OCI-LY3 (cell line): ENCODE results near the gene STH.

Source experiments
- H2AFZ ChIP-seq: fragments of 200-600, 300-600 bp; shearing (Covaris generic); 2 replicates; pipeline ENCODE4 v1.6.0; 2014; ENCODE audit warnings: antibody characterized with exemption, low read depth, low read length
- H3K27ac ChIP-seq: fragments of 200-600, 300-600 bp; sonication (generic); 2 replicates; pipeline ENCODE4 v1.5.1; 2014; ENCODE audit warnings: mild to moderate bottlenecking, low read length, moderate library complexity, mixed read lengths
- H3K27me3 ChIP-seq: fragments of 200-600, 300-600 bp; sonication (generic); 2 replicates; pipeline ENCODE4 v1.6.1; 2014; ENCODE audit warnings: low read depth, low read length, mixed read lengths
- H3K36me3 ChIP-seq: fragments of 200-600, 300-600 bp; sonication (generic); replicated peaks from 2 replicates; pipeline ENCODE3; 2014; ENCODE audit warnings: low read depth, low read length, mixed read lengths
- H3K4me1 ChIP-seq: fragments of 300-600, 200-600 bp; sonication (generic); 2 replicates; pipeline ENCODE4 v1.6.1; 2014; ENCODE audit warnings: low read length, mixed read lengths
- H3K4me2 ChIP-seq: fragments of 200-600, 300-600 bp; sonication (generic); 2 replicates; pipeline ENCODE4 v1.6.1; 2014; ENCODE audit warnings: low read length, mixed read lengths
- H3K4me3 ChIP-seq: fragments of 300-600, 200-600 bp; sonication (generic); 2 replicates; pipeline ENCODE4 v1.5.1; 2014; ENCODE audit warnings: antibody characterized with exemption, mild to moderate bottlenecking, low read length, moderate library complexity
- H3K79me2 ChIP-seq: fragments of 300-600, 200-600 bp; shearing (Covaris generic); 2 replicates; pipeline ENCODE4 v1.6.1; 2014; ENCODE audit warnings: mild to moderate bottlenecking, low read length, mixed read lengths
- H3K9ac ChIP-seq: fragments of 300-600, 200-600 bp; shearing (Covaris generic); 2 replicates; pipeline ENCODE4 v1.6.0; 2014; ENCODE audit warnings: mild to moderate bottlenecking, low read length, moderate library complexity
- H3K9me3 ChIP-seq: fragments of 200-600, 300-600 bp; shearing (Covaris generic); 2 replicates; pipeline ENCODE4 v1.6.1; 2014; ENCODE audit warnings: low read length, mixed read lengths; ENCODE audit not compliant: insufficient read depth
- H4K20me1 ChIP-seq: fragments of 200-600, 300-600 bp; sonication (generic); 2 replicates; pipeline ENCODE4 v1.6.1; 2016; ENCODE audit warnings: low read length, mixed read lengths; ENCODE audit not compliant: insufficient read depth
- EZH2phosphoT487 ChIP-seq: fragments of 200-600 bp; shearing (Covaris generic); IDR thresholded peaks from 2 replicates; pipeline ENCODE4 v1.6.1; 2018; ENCODE audit warnings: antibody characterized with exemption, mixed run types, low read depth
- TF ChIP-seq, protein P1 (sequence below): fragments of 200-600, 300-600 bp; sonication (generic); IDR thresholded peaks from 2 replicates; pipeline ENCODE4 v1.5.1; 2014; ENCODE audit warnings: antibody characterized with exemption, low read length, low read depth

Gene STH

DNA sequence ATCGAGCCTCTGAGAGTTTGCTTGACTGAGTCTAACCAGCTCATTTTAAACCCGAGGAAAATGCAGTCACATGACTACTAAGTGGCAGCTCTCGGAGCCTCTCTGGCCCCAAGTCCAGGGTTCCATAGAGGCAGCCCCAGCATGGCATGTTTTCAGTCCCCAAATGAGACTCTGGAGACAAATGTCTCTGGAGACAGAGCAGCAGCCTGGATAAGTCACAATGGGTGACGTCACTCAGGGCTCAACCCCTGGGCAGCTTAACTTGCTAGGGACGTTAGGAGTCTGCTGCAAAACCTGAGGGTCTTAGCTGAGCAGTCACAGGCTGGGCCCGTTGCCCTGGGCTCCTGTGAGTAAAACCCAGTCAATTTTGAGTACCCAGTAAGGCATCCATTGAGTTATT is 6.9 kb upstream of the STH start:
- H3K9me3 ChIP-seq, result no peaks in the 10 kb centered on the region

DNA sequence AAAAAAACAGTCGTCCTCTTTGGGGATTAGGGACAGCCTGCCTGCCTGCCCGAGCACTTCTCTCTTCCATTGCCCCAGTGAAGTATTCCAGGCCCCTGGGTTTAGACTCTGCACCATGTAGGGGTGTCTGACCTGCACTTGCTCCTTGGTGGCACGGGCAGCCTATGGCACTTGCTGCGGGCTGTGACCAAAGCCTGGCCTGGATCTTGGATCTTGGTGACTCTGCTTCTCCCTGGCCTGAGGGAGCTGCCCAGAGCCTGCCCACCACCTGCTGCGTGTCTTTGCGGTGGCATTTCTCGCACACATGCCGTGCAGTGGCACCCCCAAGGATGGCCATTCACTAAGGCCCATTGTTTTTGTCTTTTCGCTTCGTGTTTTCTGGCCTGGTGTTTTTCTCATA is 6.1 kb upstream of the STH start:
- Histone ChIP-seq H4K20me1 (no peaks in the 10 kb centered on the region), H3K27me3 (no peaks in the 10 kb centered on the region), H3K36me3 (no peaks in the 10 kb centered on the region), H3K4me3 (no peak overlapping the region), H3K9ac (no peak overlapping the region), H3K27ac (no peak overlapping the region), H3K4me2 (no peak overlapping the region), H3K4me1 (no peaks in the 10 kb centered on the region), H3K9me3 (no peaks in the 10 kb centered on the region), H2AFZ (no peak overlapping the region), H3K79me2 (no peaks in the 10 kb centered on the region)
- no peak for TF ChIP-seq EZH2phosphoT487
- TF ChIP-seq, protein P1, sequence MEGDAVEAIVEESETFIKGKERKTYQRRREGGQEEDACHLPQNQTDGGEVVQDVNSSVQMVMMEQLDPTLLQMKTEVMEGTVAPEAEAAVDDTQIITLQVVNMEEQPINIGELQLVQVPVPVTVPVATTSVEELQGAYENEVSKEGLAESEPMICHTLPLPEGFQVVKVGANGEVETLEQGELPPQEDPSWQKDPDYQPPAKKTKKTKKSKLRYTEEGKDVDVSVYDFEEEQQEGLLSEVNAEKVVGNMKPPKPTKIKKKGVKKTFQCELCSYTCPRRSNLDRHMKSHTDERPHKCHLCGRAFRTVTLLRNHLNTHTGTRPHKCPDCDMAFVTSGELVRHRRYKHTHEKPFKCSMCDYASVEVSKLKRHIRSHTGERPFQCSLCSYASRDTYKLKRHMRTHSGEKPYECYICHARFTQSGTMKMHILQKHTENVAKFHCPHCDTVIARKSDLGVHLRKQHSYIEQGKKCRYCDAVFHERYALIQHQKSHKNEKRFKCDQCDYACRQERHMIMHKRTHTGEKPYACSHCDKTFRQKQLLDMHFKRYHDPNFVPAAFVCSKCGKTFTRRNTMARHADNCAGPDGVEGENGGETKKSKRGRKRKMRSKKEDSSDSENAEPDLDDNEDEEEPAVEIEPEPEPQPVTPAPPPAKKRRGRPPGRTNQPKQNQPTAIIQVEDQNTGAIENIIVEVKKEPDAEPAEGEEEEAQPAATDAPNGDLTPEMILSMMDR, result no peak

More for the DNA sequence above, 6.9 kb upstream of the STH start:
- TF ChIP-seq EZH2phosphoT487, result no peak
- TF ChIP-seq, protein P1, result no peak
- H3K9ac ChIP-seq, result no peak overlapping the region
- H2AFZ ChIP-seq, result no peak overlapping the region
- H4K20me1 ChIP-seq, result no peaks in the 10 kb centered on the region
- H3K27ac ChIP-seq, result no peak overlapping the region
- no peak overlapping the region for H3K4me3 ChIP-seq
- no peaks in the 10 kb centered on the region for H3K79me2 ChIP-seq
- no peaks in the 10 kb centered on the region for H3K27me3 ChIP-seq
- no peak overlapping the region for H3K4me2 ChIP-seq
- no peaks in the 10 kb centered on the region for H3K36me3 ChIP-seq
- no peaks in the 10 kb centered on the region for H3K4me1 ChIP-seq

DNA sequence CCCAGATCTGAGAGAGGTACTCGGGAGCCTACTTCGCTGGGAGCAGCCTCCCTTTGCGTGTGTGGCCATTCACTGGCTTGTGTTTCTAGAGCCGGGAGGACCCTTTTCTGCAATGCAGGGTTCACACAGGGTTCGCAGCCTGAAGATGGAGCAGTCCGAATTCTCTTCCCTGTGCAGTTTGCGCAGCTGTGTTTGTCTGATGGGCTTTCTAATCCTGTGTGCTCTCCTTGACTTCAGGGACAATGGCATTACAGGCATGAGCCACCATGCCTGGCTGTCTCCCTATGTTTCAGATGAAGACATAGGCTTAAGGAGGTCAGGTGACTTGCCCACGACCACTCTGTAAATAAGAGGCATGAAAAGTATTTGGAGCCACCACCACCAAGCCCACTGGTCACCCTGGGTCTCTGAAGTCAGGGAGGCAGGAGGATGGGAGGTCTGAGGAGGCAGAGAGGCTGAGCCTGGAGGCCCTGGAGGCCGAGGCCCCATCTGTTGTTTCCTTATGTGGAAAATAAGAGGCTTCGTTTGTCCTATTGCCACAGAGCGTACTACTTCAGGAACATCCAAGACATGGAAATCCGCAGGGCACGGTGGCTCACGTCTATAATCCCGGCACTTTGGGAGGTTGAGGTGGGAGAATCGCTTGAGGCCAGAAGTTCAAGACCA is 5.0 kb upstream of the STH start:
- Histone ChIP-seq H3K4me1 (no peaks in the 10 kb centered on the region), H3K4me2 (no peak overlapping the region), H3K9me3 (no peaks in the 10 kb centered on the region), H3K27ac (no peak overlapping the region), H3K27me3 (no peaks in the 10 kb centered on the region), H2AFZ (no peak overlapping the region), H3K79me2 (no peaks in the 10 kb centered on the region), H3K4me3 (no peak overlapping the region), H3K9ac (no peak overlapping the region), H4K20me1 (no peaks in the 10 kb centered on the region), H3K36me3 (no peaks in the 10 kb centered on the region)
- no peak for TF ChIP-seq EZH2phosphoT487
- TF ChIP-seq, protein P1, result no peak

DNA sequence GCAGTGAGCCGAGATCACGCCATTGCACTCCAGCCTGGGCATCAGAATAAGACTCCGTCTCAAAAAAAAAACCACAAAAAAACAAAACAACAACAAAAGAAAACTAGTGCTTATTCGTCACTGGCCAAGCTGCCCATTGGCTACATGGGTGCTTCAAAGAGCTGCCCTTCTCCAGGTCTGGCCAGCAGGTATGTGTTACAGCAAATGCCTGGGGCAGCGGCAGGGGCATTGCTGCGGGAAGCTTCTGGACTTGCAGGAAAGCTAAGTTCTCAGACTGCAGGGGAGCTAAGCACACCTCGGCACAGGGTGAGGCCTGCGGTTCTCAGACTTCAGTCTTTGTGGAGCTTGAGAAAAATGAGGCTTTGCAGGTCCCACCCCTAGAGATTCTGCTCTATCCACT is 4.1 kb upstream of the STH start:
- H3K79me2 ChIP-seq, result no peaks in the 10 kb centered on the region
- no peaks in the 10 kb centered on the region for H3K27me3 ChIP-seq
- H3K4me1 ChIP-seq, result no peaks in the 10 kb centered on the region
- no peaks in the 10 kb centered on the region for H4K20me1 ChIP-seq
- H3K9ac ChIP-seq, result no peak overlapping the region
- no peak for TF ChIP-seq EZH2phosphoT487
- TF ChIP-seq, protein P1, result no peak
- no peak overlapping the region for H2AFZ ChIP-seq
- no peak overlapping the region for H3K4me3 ChIP-seq
- H3K27ac ChIP-seq, result no peak overlapping the region
- H3K9me3 ChIP-seq, result no peaks in the 10 kb centered on the region
- no peaks in the 10 kb centered on the region for H3K36me3 ChIP-seq
- H3K4me2 ChIP-seq, result no peak overlapping the region
